NCI-H526 (cell line): ENCODE results near the gene ZDBF2.
"Not testable (repeated sequence)": the region's sequence is repeated elsewhere in the genome, so short reads cannot be mapped to it uniquely, and the experiment has no call there.

Experiments used
- DNase-seq, 2 experiments: peaks; one replicate each; lab custom pipeline; 2025; lab: John Stamatoyannopoulos, UW

Gene ZDBF2

DNA sequence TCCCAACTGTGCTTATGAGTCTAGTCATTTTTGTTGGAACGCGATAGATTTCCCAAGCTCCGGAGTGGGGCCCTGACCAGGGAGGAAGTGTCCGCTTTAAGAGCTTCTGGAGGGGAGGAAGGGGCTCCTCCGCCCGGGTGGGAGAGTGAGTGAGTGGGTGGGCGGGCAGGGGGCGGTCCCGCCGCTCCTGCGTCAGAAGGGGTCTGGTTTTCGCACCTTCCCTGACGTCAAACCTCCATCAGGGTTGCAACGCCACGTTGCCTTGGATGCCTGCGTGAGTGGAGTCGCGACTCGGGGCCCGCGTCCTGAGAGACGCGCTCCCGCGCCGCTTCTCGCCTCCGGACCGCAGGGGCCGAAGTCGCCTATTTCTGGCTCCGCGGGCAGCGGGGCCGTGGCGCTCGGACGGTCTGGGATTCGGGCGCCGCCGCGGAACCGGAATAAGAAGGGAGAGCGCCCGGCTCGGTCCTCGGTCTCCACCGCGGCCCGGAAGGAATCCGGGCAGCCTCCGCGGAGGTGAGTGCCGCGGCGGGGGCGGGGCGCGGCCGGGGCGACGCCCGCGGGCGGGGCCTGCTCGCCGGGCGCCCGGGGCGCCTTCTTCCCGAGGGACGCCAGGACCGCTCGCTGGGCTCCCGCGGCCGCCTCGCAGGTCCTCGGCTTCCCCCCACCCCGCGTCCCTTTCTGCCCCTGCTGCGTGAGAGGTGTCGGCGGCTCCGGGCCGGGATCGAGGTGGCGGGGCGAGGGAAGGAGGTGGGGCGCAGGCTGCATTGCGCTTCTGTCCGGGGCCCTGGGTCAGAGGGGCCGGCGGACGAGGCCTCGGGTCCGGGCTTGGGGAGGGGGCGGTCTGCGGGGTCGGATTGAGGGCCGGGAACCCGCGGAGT lies at the start of gene ZDBF2:
ZDBF2 (plus strand) TSS at position 230 of the 878 bp plus-strand sequence. CDS start 7,187 bp downstream, outside the sequence.
- DNase-seq: peak; percentile 45 to 89

GRCh38 chr2:206225435-206226232 lies 48.8 kb upstream of the ZDBF2 start:
- DNase-seq: no peak

DNA sequence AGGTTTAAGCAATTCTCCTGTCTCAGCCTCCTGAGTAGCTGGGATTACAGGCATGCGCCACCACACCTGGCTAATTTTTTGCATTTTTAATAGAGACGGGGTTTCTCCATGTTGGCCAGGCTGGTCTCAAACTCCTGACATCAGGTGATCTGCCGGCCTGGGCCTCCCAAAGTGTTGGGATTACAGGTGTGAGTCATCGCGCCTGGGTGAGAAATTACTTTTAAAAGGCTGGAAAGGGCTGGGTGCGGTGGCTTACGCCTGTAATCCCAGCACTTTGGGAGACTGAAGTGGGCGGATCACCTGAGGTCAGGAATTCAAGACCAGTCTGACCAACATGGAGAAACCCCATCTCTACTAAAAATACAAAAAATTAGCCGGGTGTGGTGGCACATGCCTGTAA lies 45.8 kb upstream of the ZDBF2 start:
- not testable (repeated sequence) for DNase-seq

- no peak for DNase-seq
Measured at GRCh38 chr2:206229642-206230041, 44.8 kb upstream of the ZDBF2 start.

DNA sequence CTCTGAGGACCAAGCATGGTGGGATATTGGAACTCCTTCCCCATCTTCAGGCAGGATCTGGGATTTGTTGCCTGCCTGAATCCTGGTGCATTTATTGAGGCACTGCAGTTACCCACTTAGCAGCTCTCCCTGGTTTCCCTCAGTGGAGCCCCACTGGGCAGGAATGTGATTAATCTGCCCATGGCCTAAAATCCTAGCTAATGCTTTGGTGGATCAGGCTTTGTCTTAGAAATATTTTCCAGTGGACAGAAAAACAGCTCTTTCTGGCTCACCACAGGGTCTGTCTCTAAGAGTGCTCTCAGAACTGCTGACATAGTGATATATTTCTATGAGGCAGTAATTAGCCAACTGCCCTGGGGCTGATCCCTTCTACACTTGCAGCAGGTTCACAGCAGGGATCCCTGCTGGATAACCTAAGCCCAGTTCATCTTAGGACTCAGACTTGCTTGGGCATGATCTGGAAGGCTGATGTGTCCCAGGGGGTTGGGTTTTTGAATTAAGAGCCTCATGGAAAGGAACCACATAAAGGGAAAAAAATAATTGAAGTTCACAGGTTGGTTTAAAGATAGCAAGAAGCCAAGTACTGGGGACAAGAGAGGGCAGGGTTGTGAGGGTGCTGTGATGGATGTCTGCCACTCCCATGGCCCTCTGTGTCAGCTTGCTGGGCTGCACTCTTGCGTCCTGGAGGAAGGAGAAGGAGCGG lies 44.3 kb upstream of the ZDBF2 start:
- peak; percentile 30 to 33 for DNase-seq

- DNase-seq: no peak
Measured at GRCh38 chr2:206231669-206232286, 42.7 kb upstream of the ZDBF2 start.

DNA sequence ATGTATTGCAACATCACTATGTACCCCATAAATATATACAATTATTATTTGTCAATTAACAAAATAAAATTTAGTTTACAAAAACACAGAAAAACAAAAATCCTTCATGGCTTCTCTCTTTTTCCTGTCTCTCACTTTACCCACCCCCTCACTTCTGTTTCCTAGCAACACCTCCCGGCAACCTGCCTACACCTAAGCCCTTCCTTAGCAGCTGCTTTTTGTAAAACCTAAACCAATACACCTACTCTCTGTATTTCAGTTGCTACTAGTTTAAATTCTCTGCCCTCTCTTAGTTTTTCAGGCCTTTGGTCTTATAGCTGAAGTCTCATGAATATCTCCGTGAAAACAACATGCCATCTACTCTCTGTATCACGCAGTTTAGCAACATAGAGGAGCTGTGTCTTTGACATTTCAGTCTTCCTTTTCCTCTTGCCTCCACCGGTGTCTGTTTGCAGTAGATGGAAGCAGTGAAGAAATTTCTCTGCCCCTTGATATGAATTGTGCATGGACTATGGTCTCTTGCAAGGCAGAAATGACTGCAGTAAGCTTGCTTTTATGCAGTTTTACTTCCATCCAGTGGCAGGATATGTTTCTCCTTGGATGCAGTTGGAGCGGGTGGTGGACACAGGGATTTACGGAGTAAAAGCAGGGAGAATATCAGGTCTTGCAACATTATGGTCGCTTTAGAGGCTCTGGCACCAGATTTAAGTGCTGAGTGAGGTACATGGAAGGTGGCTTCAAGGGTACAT lies 42.0 kb upstream of the ZDBF2 start:
- peak in 1 of 2 experiments; percentile 13 for DNase-seq

GRCh38 chr2:206239157-206239556 lies 35.3 kb upstream of the ZDBF2 start:
- no peak for DNase-seq

- no peak for DNase-seq
Measured at GRCh38 chr2:206240327-206240726, 34.1 kb upstream of the ZDBF2 start.

- no peak for DNase-seq
Measured at GRCh38 chr2:206241736-206242135, 32.7 kb upstream of the ZDBF2 start.

DNA sequence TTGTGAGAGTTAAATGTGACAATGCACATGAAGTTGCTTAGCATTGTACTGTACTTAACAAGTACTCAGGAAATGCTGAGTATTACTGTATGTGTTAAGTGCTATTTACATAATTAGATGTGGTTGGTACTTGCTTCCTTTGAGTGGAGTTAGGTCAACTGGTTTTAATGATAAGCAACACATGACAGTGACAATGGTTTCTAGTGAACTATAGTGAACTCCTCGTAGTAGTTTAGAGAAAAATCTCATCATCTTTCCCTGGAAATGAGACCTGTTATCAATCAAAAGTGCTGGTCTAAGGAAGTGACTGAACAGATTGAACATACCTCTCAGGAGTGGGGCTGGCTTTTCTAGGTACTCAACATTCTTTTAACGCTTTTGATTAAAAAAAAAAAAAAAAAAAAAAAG lies 29.2 kb upstream of the ZDBF2 start:
- DNase-seq: no peak

GRCh38 chr2:206250041-206250897 lies 24.2 kb upstream of the ZDBF2 start:
- no peak for DNase-seq

DNA sequence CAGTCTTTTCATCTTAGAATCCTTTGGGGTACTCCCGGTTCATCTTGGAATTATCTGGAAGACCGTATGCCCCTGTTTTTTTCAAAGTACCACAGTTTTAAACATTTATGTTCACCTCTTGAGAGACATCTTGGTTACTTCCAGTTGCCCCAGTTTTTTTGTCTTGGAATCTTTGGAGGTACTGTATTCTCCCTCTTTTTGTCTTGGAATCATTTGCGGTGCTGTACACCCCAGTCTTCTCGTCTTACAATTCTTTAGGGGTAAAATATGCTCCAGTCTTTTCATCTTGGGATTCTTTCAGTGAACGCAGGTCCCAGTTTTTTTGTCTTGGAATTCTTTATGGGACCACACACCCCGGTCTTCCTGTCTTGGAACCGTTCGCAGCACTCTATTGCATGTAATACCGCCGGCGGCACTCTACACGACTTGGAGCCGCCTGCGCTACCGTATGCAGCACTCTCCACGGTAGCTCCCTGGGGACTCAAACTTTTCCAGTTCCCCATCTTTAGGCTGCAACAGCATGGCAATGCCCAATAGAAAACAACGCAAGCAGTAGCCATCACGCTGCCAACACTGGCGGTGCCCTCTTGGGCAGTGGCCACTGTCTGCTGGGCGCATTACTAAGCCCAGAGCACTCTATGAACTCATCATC lies 21.2 kb upstream of the ZDBF2 start:
- no peak for DNase-seq

DNA sequence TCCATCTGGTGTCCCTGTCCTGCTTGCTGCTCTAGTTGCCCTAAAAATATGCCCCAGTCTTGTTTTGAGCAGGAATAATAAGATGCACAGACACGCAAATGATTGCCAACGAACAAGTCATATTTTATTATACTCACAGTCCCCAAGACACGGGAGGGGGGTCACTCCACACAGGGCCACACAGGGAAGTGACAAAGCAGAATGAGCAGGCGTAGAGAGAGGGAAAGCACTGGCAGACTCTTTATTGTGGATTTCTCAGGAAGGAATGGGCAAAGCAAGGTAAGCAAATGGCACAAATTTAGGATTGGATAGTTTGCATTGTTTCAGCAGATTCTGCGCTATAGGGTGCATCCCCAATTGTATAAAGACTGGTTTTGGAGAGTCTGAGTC lies 20.7 kb upstream of the ZDBF2 start:
- peak in 1 of 2 experiments; percentile 6 for DNase-seq

- DNase-seq: no peak
Measured at GRCh38 chr2:206255003-206255402, 19.5 kb upstream of the ZDBF2 start.

DNA sequence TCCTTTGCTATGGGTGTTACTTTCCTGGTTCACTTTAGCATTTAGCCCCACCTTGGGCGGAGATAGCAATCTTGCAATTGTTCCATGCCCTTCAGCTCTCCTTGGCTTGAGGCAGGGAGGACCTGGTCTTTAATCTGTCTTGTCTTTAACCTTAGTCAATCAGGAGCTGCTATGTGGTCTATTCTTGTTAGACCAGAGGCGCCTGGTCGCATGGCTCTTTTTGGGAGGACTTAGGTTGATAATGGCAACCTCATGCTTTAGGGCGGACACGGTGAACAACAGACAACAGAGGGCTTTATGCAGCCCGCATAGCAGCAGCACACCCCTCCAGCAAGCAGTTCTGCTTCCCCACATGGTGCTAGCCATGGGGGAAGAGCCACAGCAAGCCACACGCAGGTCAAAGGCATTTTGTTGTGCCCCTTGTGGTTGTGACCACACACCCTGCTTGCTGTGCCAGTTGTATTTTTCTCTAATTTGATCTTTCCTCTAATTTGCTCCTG lies 17.7 kb upstream of the ZDBF2 start:
- DNase-seq: no peak

- DNase-seq: no peak
Measured at GRCh38 chr2:206257350-206257749, 17.1 kb upstream of the ZDBF2 start.

- no peak for DNase-seq
Measured at GRCh38 chr2:206257861-206258260, 16.6 kb upstream of the ZDBF2 start.

DNA sequence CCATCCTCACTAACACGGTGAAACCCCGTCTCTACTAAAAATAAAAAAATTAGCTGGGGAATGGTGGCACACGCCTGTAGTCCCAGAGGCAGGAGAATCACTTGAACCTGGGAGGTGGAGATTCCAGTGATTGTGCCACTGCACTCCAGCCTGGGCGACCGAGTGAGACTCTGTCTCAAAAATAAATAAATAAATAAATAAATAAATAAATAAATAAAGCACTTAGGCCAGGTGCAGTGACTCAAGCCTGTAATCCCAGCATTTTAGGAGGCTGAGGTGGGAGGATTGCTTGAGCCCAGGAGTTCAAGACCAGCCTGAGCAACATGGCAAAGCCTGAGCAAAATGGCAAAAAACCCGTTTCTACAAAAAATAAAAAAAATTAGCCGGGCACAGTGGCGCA lies 15.8 kb upstream of the ZDBF2 start:
- DNase-seq: not testable (repeated sequence)
